Measurements from ENCODE around the gene ANKRD42. TPM values are rescaled to one million over a fixed set of nuclear protein-coding genes. Genes with fewer than 3 reads are reported as not detected.
"Not testable (repeated sequence)": the region's sequence is repeated elsewhere in the genome, so short reads cannot be mapped to it uniquely, and the experiment has no call there.

ANKRD42 gene
- total and polyA plus RNA-seq, 7 donors: 4.2 to 12.2 (median 9.6) TPM

GRCh38 chr11:83200035-83200434 lies 6.5 kb downstream of the ANKRD42 start:
- peaks cover 0 to 27% (median 22%) of the 10 kb centered on the region in 4 donors for H3K4me1 ChIP-seq
- no peaks in the 10 kb centered on the region for H3K9me3 ChIP-seq
- TF ChIP-seq EP300 (IDR thresholded peaks at IDR 0.05) (no peak), POLR2AphosphoS5 (IDR thresholded peaks at IDR 0.05) (no peak), POLR2A (IDR thresholded peaks at IDR 0.05) (no peak)
- TF ChIP-seq, protein P1, sequence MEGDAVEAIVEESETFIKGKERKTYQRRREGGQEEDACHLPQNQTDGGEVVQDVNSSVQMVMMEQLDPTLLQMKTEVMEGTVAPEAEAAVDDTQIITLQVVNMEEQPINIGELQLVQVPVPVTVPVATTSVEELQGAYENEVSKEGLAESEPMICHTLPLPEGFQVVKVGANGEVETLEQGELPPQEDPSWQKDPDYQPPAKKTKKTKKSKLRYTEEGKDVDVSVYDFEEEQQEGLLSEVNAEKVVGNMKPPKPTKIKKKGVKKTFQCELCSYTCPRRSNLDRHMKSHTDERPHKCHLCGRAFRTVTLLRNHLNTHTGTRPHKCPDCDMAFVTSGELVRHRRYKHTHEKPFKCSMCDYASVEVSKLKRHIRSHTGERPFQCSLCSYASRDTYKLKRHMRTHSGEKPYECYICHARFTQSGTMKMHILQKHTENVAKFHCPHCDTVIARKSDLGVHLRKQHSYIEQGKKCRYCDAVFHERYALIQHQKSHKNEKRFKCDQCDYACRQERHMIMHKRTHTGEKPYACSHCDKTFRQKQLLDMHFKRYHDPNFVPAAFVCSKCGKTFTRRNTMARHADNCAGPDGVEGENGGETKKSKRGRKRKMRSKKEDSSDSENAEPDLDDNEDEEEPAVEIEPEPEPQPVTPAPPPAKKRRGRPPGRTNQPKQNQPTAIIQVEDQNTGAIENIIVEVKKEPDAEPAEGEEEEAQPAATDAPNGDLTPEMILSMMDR (IDR thresholded peaks at IDR 0.05): no peak
- peaks cover 0 to 18% (median 0%) of the 10 kb centered on the region in 4 donors for H3K36me3 ChIP-seq
- no peaks in the 10 kb centered on the region for H3K27me3 ChIP-seq
- DNase-seq: no peak
- no peak overlapping the region for H3K27ac ChIP-seq
- intact Hi-C loops (cut with DNase I): no loop called here
- WGBS, 2 donors: 80 to 96% methylated on average over 1 of the region's 1 CpG
- H3K4me3 ChIP-seq: no peak overlapping the region

DNA sequence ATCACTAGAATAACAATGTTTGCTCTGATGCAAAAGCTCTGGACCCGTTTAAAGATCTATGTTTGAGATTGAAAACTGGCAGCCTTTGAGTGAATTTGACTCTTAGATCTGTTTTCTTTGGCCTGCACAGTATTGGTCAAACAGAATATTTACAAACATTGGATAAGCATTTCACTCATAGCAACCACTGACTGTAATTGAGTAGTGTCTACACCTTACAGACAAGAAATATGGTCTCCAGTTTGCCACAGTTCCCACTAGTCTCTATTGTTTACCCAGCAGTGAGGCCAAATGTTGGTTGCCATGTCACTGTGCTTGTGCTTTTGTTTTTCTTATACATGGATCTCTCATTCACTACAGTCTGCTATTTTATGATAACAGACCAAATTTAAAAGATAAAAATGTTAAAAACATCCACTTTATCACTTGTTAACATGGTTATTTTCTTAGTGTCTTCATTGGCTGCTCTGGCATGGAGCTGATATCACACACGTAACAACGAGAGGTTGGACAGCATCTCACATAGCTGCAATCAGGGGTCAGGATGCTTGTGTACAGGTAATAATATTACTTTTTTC lies 12.2 kb downstream of the ANKRD42 start:
- H3K27me3 ChIP-seq: no peaks in the 10 kb centered on the region
- no peaks in the 10 kb centered on the region for H3K9me3 ChIP-seq
- 97% methylated on average over 3 of the region's 3 CpGs for WGBS, 2 donors
- no peak overlapping the region for H3K27ac ChIP-seq
- intact Hi-C loops (cut with DNase I): no loop called here
- no peak for TF ChIP-seq POLR2A (IDR thresholded peaks at IDR 0.05)
- TF ChIP-seq, protein P1 (IDR thresholded peaks at IDR 0.05): no peak
- no peak for TF ChIP-seq EP300 (IDR thresholded peaks at IDR 0.05)
- TF ChIP-seq POLR2AphosphoS5 (IDR thresholded peaks at IDR 0.05): no peak
- H3K4me3 ChIP-seq: no peak overlapping the region
- no peak for DNase-seq
- H3K4me1 ChIP-seq: no peaks in the 10 kb centered on the region
- peaks cover 0 to 27% (median 4%) of the 10 kb centered on the region in 4 donors for H3K36me3 ChIP-seq

DNA sequence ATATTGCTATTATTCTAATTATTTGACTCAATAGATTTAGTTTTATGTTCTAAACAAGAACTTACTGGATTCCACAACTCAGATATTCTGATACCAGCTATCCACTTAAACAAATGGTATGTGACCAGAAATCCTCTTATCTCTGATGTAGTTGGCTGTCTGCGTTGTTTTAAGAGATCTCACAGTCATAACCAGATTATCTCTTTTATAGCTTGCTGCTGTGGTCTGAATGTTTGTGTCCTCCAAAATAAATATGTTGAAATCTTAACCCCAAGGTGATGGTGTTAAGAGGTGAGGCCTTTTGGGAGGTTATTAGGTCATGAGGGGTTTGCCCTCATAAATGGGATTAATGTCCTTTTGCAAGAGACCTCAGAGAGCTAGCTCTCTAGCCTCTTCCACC lies 12.7 kb downstream of the ANKRD42 start:
- Histone ChIP-seq H3K4me1 (no peaks in the 10 kb centered on the region), H3K27ac (no peak overlapping the region), H3K9me3 (no peaks in the 10 kb centered on the region), H3K36me3 (peaks cover 0 to 29% (median 6%) of the 10 kb centered on the region in 4 donors), H3K27me3 (no peaks in the 10 kb centered on the region), H3K4me3 (no peak overlapping the region)
- TF ChIP-seq POLR2A (IDR thresholded peaks at IDR 0.05) (no peak), POLR2AphosphoS5 (IDR thresholded peaks at IDR 0.05) (no peak), EP300 (IDR thresholded peaks at IDR 0.05) (no peak)
- TF ChIP-seq, protein P1 (IDR thresholded peaks at IDR 0.05): no peak
- WGBS, 2 donors: 83 to 87% methylated on average over 1 of the region's 1 CpG
- no peak for DNase-seq
- intact Hi-C loops (cut with DNase I): no loop called here

- H3K4me3 ChIP-seq; DNase-seq; H3K27me3 ChIP-seq; H3K9me3 ChIP-seq; H3K4me1 ChIP-seq; intact Hi-C loops (cut with DNase I); H3K27ac ChIP-seq: not testable (repeated sequence)
- peaks cover 0 to 36% (median 6%) of the 10 kb centered on the region in 4 donors for H3K36me3 ChIP-seq
- WGBS, 2 donors: 71 to 81% methylated on average over 4 of the region's 4 CpGs
These were observed 13.4 kb downstream of the ANKRD42 start for GRCh38 chr11:83206771-83207382.

DNA sequence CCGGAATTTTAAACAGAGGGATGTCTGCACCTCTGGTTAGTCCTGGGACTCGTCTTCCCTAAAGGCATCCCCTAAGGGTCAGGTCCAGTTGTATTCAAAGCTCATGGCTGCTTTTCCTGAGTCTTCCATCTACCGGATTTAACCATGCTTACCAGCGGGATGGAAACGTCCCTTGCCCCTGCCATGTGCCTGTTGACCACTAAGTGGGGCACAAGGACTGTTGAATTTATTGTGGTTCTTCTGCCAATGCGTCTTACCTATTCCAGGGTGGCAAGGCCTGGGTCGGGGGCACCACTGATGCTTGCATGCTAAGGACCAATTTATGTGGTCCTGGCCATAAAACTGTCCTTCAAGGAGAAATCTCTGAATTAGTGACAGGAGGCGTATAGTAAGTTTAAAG lies 25.6 kb downstream of the ANKRD42 start:
- H3K36me3 ChIP-seq: peaks cover 0 to 3% (median 0%) of the 10 kb centered on the region in 4 donors
- intact Hi-C loops (cut with DNase I): no loop called here
- TF ChIP-seq EP300 (IDR thresholded peaks at IDR 0.05): no peak

More for the DNA sequence above, 25.6 kb downstream of the ANKRD42 start:
- no peaks in the 10 kb centered on the region for H3K9me3 ChIP-seq
- H3K4me3 ChIP-seq: no peak overlapping the region
- H3K27me3 ChIP-seq: no peaks in the 10 kb centered on the region
- no peak overlapping the region for H3K27ac ChIP-seq
- no peak for DNase-seq
- 86 to 87% methylated on average over 8 of the region's 8 CpGs for WGBS, 2 donors
- H3K4me1 ChIP-seq: no peaks in the 10 kb centered on the region

Data from sigmoid colon (tissue), 7 donors.